Stimulated activated CD4-positive, alpha-beta T cell treated with anti-CD3 and anti-CD28 coated beads, Interleukin-1b, Interleukin-23, amount 100 ng/mL, for 4 hours (primary cell): ENCODE measurements around the gene COL5A1.

Experiments used
- DNase-seq, 2 donors: peaks; one replicate each; pipeline ENCODE4 v3.0.0-alpha.2; 2020; ENCODE audit warnings: low read depth in 2 of 2

COL5A1 gene

GRCh38 chr9:134641173-134641989 is at the start of gene COL5A1:
Gene COL5A1, plus strand, starts transcription at chr9:134641803. Its CDS starts 385 bp downstream, at chr9:134642188.
- DNase-seq: peak; percentile 17 to 54

GRCh38 chr9:134592018-134592818 is 49.4 kb upstream of the COL5A1 start:
- DNase-seq: no peak

- DNase-seq: no peak
Measured at GRCh38 chr9:134592819-134593200, 48.8 kb upstream of the COL5A1 start.

- no peak for DNase-seq
Measured at GRCh38 chr9:134593286-134594077, 48.1 kb upstream of the COL5A1 start.

- DNase-seq: no peak
Measured at GRCh38 chr9:134594078-134594941, 47.3 kb upstream of the COL5A1 start.

- DNase-seq: no peak
Measured at GRCh38 chr9:134595014-134595413, 46.6 kb upstream of the COL5A1 start.

- DNase-seq: no peak
Measured at GRCh38 chr9:134597041-134597913, 44.3 kb upstream of the COL5A1 start.

GRCh38 chr9:134597957-134598883 is 43.4 kb upstream of the COL5A1 start:
- no peak for DNase-seq

GRCh38 chr9:134598884-134599245 is 42.7 kb upstream of the COL5A1 start:
- DNase-seq: no peak

- no peak for DNase-seq
Measured at GRCh38 chr9:134600371-134600770, 41.2 kb upstream of the COL5A1 start.

GRCh38 chr9:134600836-134601638 is 40.6 kb upstream of the COL5A1 start:
- no peak for DNase-seq

- DNase-seq: no peak
Measured at GRCh38 chr9:134601764-134602163, 39.8 kb upstream of the COL5A1 start.

- DNase-seq: no peak
Measured at GRCh38 chr9:134602547-134603362, 38.8 kb upstream of the COL5A1 start.

GRCh38 chr9:134604834-134605233 is 36.8 kb upstream of the COL5A1 start:
- no peak for DNase-seq

- DNase-seq: no peak
Measured at GRCh38 chr9:134605351-134605965, 36.1 kb upstream of the COL5A1 start.

- DNase-seq: no peak
Measured at GRCh38 chr9:134605966-134606357, 35.6 kb upstream of the COL5A1 start.
